Adrenal gland (tissue), 19 donors: ENCODE measurements around the gene ARX. TPM values are rescaled to one million over a fixed set of nuclear protein-coding genes. Genes with fewer than 3 reads are reported as not detected.

Experiments
- DNase-seq, 7 donors: peaks; one replicate each; pipeline ENCODE4 v3.0.0-alpha.2; 2019 to 2020
- H3K27ac ChIP-seq, 5 donors: fragments of 200-600 bp; sonication (generic) in 4 of 5; 1 replicate in 3 of 5; 2 replicates in 2 of 5; pipeline versions ENCODE4 v1.5.1 to v1.8.0; 2016 to 2020; ENCODE audit warnings: mild to moderate bottlenecking in 1 of 5
- H3K27me3 ChIP-seq: fragments of 200-600 bp; 2 replicates; pipeline ENCODE4 v1.8.0; 2021
- H3K36me3 ChIP-seq, 2 donors: fragments of 200-600 bp; replicated peaks in 1 of 2; 1 replicate in 1 of 2; 2 replicates in 1 of 2; pipeline versions ENCODE4 v1.5.1 to v1.8.0; 2018 to 2022
- H3K4me1 ChIP-seq, 2 donors: fragments of 200-600 bp; replicated peaks in 1 of 2; 1 replicate in 1 of 2; 2 replicates in 1 of 2; pipeline versions ENCODE4 v1.5.1 to v1.8.0; 2018 to 2021
- H3K4me3 ChIP-seq, 4 donors: fragments of 200-600 bp; sonication (generic) in 3 of 4; one replicate each; pipeline ENCODE4 v1.5.1; 2016 to 2018
- H3K9me3 ChIP-seq, 3 donors: fragments of 200-600 bp; sonication (generic) in 1 of 3; replicated peaks in 1 of 3; 1 replicate in 2 of 3; 2 replicates in 1 of 3; pipeline versions ENCODE4 v1.5.1 to v1.8.0; 2016 to 2021
- CTCF ChIP-seq, 6 experiments: fragments of 450-650 bp in 4 of 6; fragments of 200-600 bp in 2 of 6; sonication (generic) in 1 of 6; IDR thresholded peaks; 1 replicate in 5 of 6; 2 replicates in 1 of 6; pipeline versions ENCODE4 v1.5.1 to v1.8.0; 2016 to 2021; ENCODE audit warnings: antibody characterized with exemption in 6 of 6, mild to moderate bottlenecking in 2 of 6, moderate library complexity in 1 of 6
- POLR2A ChIP-seq, 2 donors: fragments of 450-650 bp; IDR thresholded peaks; one replicate each; pipeline ENCODE4 v1.6.1; 2017; ENCODE audit warnings: antibody characterized with exemption in 2 of 2, mild to moderate bottlenecking in 2 of 2, moderate library complexity in 1 of 2
- WGBS, 4 donors: extraction: QIAGEN DNeasy Blood & Tissue Kit in 2 of 4; methylation state at CpG; one replicate each; pipeline versions ENCODE4 v1.1.5 to v1.1.7; 2013 to 2017; 5-methylcytosine and 5-hydroxymethylcytosine counted together
- intact Hi-C, 2 donors: fragments of 100-400 bp; cut with DNase I; formaldehyde crosslinking; loops; one replicate each; pipeline versions ENCODE4 v1.14.1 to v1.15.0; 2022 to 2023
- long read RNA-seq, 10 donors: library from polyadenylated mRNA in 3 of 10; unstranded in 2 of 10; stranded (forward) in 1 of 10; transcript quantifications; one replicate each; pipeline ENCODE4 v2.0.0 and lab custom pipeline, GENCODE V29; 2021 to 2026
- polyA plus RNA-seq, 3 donors: library from polyadenylated mRNA; stranded (reverse); fragments of 200-250 nt in 2 of 3; fragments of 350-450 nt in 1 of 3; fragmentation: Illumina TruSeq in 1 of 3; extraction: RNeasy Lipid Tissue Mini Kit (QIAGEN cat#74804) in 1 of 3; gene quantifications; one replicate each; pipeline ENCODE4 v1.2.3, GENCODE V29; 2013 to 2014
- total RNA-seq, 9 donors: library from RNA; depleted of rRNA in 4 of 9; stranded (reverse); fragments of >200 nt in 4 of 9; fragments of 120-200 nt in 1 of 9; fragmentation: NEBNext Ultra II Directional in 1 of 9; extraction: Animal tissue kit (Norgen Biotek cat#: 25700) in 1 of 9; gene quantifications; one replicate each; pipeline versions ENCODE4 v1.1.0 to v1.2.4, GENCODE V29; 2013 to 2023
- donor health status: healthy with polysubstance abuse.
- donor health status: Bipolar disorder and iron deficiency.
- donor health status: DM: yes; HTN: yes; CAD: no.
- donor health status: DM: no; HTN: no; CAD: no.
- donor health status: DM: no; HTN: no; CAD: no.
- donor health status: DM: yes; HTN: yes; CAD: no.

The ARX gene
- total RNA-seq (under 1 TPM in 1 of 9 donors, not detected in 8; 0.06 TPM), polyA plus RNA-seq (not detected)
- long read RNA-seq, donor 1 = 0 reads
- long read RNA-seq, donor 2 = 0 reads
- long read RNA-seq, donor 3 = 0 reads
- long read RNA-seq, donor 4 = 0 reads
- long read RNA-seq, donor 5 = 0 reads
- long read RNA-seq, donor 6 = 0 reads
- long read RNA-seq, donor 7 = 0 reads
- long read RNA-seq, donor 8 = 0 reads
- long read RNA-seq, donor 9 = 0 reads
- long read RNA-seq, donor 10 = 0 reads

DNA sequence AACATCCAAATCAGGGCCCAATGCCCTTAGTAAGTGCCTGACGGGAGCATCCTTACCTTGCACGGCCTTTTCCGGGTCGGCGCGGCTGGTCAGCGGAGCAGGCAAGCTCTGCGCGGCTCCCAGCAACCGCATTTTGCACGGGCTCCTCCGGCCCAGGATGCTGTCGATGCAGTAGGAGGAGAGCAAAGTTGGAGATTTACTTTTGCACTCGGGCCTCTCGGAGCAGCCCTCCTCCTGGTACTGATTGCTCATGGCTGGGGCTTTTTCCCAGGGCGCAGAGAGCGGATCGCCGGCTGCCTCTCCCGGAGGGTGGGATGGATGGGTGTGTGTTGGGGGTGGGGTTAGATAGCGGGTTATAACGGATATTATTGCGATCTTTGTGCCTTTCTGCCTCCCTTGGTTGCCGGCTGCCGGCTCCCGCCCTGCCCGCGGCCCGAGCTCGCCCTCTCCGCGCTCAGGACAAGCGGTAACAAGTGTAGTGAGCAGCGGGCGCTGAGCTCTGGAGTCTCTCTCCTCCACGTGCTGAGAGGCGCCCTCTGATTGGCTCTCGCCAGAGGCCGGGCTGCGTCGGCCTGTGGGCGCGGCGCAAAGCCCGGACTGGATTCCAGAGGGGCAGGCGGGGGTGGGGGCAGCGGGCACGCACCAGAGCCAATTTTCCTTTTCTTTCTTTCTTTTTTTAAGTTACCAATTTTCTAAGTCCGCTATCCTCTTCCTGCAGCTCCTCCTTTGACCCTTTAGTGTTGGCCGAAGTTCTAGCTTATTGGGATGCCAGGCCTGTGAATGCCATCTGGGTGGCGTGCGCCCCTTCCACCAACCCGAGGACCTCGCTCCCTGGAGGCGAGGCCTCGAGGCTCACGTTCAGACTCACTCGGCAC, at the start of gene ARX:
Gene ARX (minus strand): TSS at position 480 of the 875 bp plus-strand sequence. CDS start 228 bp downstream, at position 252.
- Histone ChIP-seq H3K27me3 (peaks cover 93% of the 10 kb centered on the region), H3K9me3 (no peaks in the 10 kb centered on the region), H3K27ac (no peak within 1 kb of the TSS), H3K36me3 (no peaks in the 10 kb centered on the region), H3K4me1 (peaks cover 0 to 4% of the 10 kb centered on the region in 2 donors), H3K4me3 (peak within 1 kb of the TSS in 1 of 4 donors; percentile 15)
- TF ChIP-seq POLR2A (IDR thresholded peaks at IDR 0.05) (no peak), CTCF (IDR thresholded peaks at IDR 0.05) (no peak)
- intact Hi-C loops = loop anchor here in 1 of 2 donors (10.0 kb wide), 1 partner anchor 181 kb away; no protein-coding TSS in a partner anchor
- 13 to 33% (median 23%) methylated on average over 13 to 58 of the region's 58 CpGs for WGBS, 4 donors
- peak in 6 of 7 donors; percentile 26 to 60 (median 52) for DNase-seq

DNA sequence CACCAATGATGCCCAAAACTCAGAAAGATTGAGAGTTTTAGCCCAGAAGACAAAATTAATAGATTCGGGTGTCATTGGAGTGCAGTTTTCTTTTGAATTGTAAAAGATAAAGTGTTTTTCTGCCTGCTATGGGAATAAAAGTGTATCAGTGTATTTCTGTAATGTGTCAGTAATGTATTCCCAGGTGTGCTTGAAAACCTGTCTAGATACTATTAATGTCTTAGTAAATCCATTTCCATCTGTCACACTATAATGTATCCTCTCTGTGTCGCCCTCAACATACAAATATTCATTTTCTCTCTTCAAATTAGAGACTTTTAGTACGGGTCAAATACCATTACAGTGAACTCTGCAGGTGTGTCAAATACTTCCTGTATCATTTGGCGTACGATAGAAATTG, 43.5 kb upstream of the ARX start:
- Histone ChIP-seq H3K36me3 (no peaks in the 10 kb centered on the region), H3K27ac (no peak overlapping the region), H3K9me3 (peaks cover 0 to 11% (median 0%) of the 10 kb centered on the region in 3 donors), H3K27me3 (peaks cover 17% of the 10 kb centered on the region), H3K4me3 (no peak overlapping the region), H3K4me1 (no peaks in the 10 kb centered on the region)
- TF ChIP-seq POLR2A (IDR thresholded peaks at IDR 0.05) = no peak
- no peak for TF ChIP-seq CTCF (IDR thresholded peaks at IDR 0.05)
- WGBS, 4 donors = 64 to 76% (median 69%) methylated on average over 5 of the region's 5 CpGs
- DNase-seq = no peak
- intact Hi-C loops = no loop called here

DNA sequence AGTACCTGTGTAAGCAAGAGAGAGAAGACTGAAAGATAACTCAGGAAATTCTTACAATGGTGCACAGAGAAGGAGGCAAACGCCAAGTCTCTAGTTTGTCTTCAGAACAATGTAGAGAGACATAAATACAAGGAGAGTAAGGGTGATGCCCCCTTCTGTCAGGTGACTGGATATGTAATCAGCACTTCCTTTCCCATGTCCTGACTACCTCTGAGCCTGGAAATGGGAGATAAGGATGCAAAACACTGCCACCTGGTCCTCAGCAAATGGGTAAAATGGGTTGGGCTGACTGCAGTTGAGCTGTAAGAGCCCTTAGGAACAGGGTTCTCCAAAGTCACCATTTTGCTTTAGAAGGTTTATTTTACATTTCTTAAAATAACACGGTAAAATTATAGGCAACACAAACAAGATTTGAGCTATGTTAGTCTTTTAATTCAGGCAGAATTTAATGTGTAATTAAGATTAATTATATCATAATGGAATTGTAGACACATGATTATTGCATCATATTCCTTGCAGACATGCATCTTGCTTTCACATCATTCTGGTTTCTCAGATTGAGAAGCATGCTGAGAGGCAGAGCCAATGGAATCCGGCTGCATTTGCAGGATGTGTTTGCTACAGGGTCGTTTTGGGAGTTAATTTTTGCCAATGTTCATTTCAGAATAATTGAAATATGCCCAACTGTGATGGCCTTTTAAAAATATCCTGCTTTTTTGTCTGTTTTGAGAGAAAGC, 37.2 kb upstream of the ARX start:
- intact Hi-C loops = no loop called here
- DNase-seq = no peak
- H3K27ac ChIP-seq = no peak overlapping the region
- H3K4me3 ChIP-seq = no peak overlapping the region
- H3K4me1 ChIP-seq = no peaks in the 10 kb centered on the region
- no peak for TF ChIP-seq CTCF (IDR thresholded peaks at IDR 0.05)
- no peaks in the 10 kb centered on the region for H3K27me3 ChIP-seq
- peaks cover 0 to 11% (median 0%) of the 10 kb centered on the region in 3 donors for H3K9me3 ChIP-seq
- WGBS, 4 donors = 52 to 64% (median 59%) methylated on average over 4 of the region's 4 CpGs
- H3K36me3 ChIP-seq = no peaks in the 10 kb centered on the region

DNA sequence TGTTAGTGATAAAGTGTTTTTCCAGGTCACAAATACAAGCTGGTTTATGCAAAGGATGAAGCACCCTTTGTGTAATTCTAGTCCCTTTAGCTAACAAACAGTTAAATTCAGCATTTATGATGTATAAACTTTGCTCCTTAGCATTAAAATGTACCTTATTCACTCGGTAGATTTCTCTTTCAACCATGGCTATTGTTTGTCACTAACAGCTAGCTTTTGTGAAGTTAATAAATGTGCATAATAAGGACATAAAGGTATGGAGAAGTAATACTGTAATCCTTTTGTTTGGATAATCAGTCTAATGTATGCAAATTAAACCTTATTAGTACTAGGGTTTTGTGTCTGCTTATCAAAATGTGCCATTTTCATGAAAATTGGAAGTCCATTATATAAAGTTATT, 34.2 kb upstream of the ARX start:
- Histone ChIP-seq H3K9me3 (no peaks in the 10 kb centered on the region), H3K27me3 (no peaks in the 10 kb centered on the region), H3K27ac (no peak overlapping the region), H3K4me3 (no peak overlapping the region), H3K4me1 (no peaks in the 10 kb centered on the region), H3K36me3 (no peaks in the 10 kb centered on the region)
- no peak for DNase-seq
- no peak for TF ChIP-seq POLR2A (IDR thresholded peaks at IDR 0.05)
- no peak for TF ChIP-seq CTCF (IDR thresholded peaks at IDR 0.05)
- 28 to 52% (median 40%) methylated on average over 1 of the region's 1 CpG for WGBS, 4 donors
- intact Hi-C loops = no loop called here
